K562 (cell line): Measurements from ENCODE around the gene NOL11. TPM values are rescaled to one million over a fixed set of nuclear protein-coding genes. Genes with fewer than 3 reads are reported as not detected.

ENCODE experiments used
- ATF3 ChIP-seq, 2 experiments: fragments of 450-650 bp in 1 of 2; sonication (generic) in 1 of 2; formaldehyde crosslinking in 1 of 2; IDR thresholded peaks in 1 of 2; conservative IDR thresholded peaks in 1 of 2; 2 replicates each; pipeline versions ENCODE4 v1.6.1 to v1.8.1; 2016 to 2023; ENCODE audit warnings: mild to moderate bottlenecking in 2 of 2, moderate library complexity in 2 of 2, inconsistent platforms in 1 of 2, missing genetic modification reagents in 1 of 2
- BHLHE40 ChIP-seq: IDR thresholded peaks from 2 replicates; pipeline ENCODE4 v1.6.1; 2011; ENCODE audit warnings: low read length, improper control_type of control experiment
- BRF1 ChIP-seq: IDR thresholded peaks from 3 replicates; pipeline ENCODE4 v1.6.1; 2011; ENCODE audit warnings: borderline replicate concordance, mild to moderate bottlenecking; ENCODE audit not compliant: insufficient read length; ENCODE audit errors: extremely low read depth
- CSDE1 ChIP-seq, 2 experiments: fragments of 450-650 bp; IDR thresholded peaks; 2 replicates each; pipeline ENCODE4 v1.6.1; 2016; ENCODE audit warnings: mild to moderate bottlenecking in 1 of 2
- DDX20 ChIP-seq: fragments of 450-650 bp; IDR thresholded peaks from 2 replicates; pipeline ENCODE4 v1.6.1; 2016; ENCODE audit warnings: missing genetic modification characterization, low read depth, mild to moderate bottlenecking, missing compliant biosample characterization, moderate library complexity
- E2F1 ChIP-seq: sonication (generic); formaldehyde crosslinking; IDR thresholded peaks from 2 replicates; pipeline ENCODE4 v1.8.1; 2023; ENCODE audit warnings: mild to moderate bottlenecking, missing genetic modification reagents, moderate library complexity
- JUN ChIP-seq, 2 experiments: sonication (generic) in 1 of 2; formaldehyde crosslinking in 1 of 2; IDR thresholded peaks; 2 replicates each; pipeline versions ENCODE4 v1.6.1 to v1.8.0; 2012 to 2022; ENCODE audit warnings: borderline replicate concordance in 2 of 2, mild to moderate bottlenecking in 2 of 2, improper control_type of control experiment in 1 of 2, low read depth in 1 of 2, low read length in 1 of 2, missing genetic modification reagents in 1 of 2
- NEUROD1 ChIP-seq: fragments of 150-350 bp; IDR thresholded peaks from 2 replicates; pipeline ENCODE4 v1.6.1; 2014; ENCODE audit warnings: borderline replicate concordance, low read length, low read depth; ENCODE audit not compliant: partially characterized antibody
- NFIC ChIP-seq: fragments of 450-650 bp; IDR thresholded peaks from 2 replicates; pipeline ENCODE4 v1.6.1; 2017; ENCODE audit warnings: mild to moderate bottlenecking, inconsistent platforms
- POLR2AphosphoS5 ChIP-seq: IDR thresholded peaks from 2 replicates; pipeline ENCODE4 v1.6.1; 2011; ENCODE audit warnings: mild to moderate bottlenecking, low read depth, low read length, moderate library complexity; ENCODE audit not compliant: control insufficient read depth, insufficient read depth
- TAL1 ChIP-seq: fragments of 450-650 bp; IDR thresholded peaks from 2 replicates; pipeline ENCODE4 v1.6.1; 2016; ENCODE audit warnings: mild to moderate bottlenecking
- U2AF1 ChIP-seq: fragments of 200-400 bp; formaldehyde crosslinking; optimal IDR thresholded peaks from 2 replicates; pipeline ENCODE3; 2017; ENCODE audit warnings: mild to moderate bottlenecking, low read depth, low read length, moderate library complexity
- ZBTB49 ChIP-seq: sonication (generic); formaldehyde crosslinking; IDR thresholded peaks from 2 replicates; pipeline ENCODE4 v1.8.0; 2022; ENCODE audit warnings: missing genetic modification reagents, mild to moderate bottlenecking, borderline replicate concordance
- ZNF133 ChIP-seq: fragments of 250-450 bp; sonication (Bioruptor Pico); IDR thresholded peaks from 2 replicates; pipeline ENCODE4 v1.4.0; 2020; ENCODE audit warnings: mild to moderate bottlenecking
- ZNF584 ChIP-seq: fragments of 200-800 bp; sonication (Bioruptor generic); IDR thresholded peaks from 2 replicates; pipeline ENCODE4 v1.6.1; 2016; ENCODE audit warnings: low read depth, mild to moderate bottlenecking, missing genetic modification characterization, missing compliant biosample characterization
- ZNF592 ChIP-seq: fragments of 450-650 bp; IDR thresholded peaks from 2 replicates; pipeline ENCODE4 v1.6.1; 2017; ENCODE audit warnings: antibody characterized with exemption, mild to moderate bottlenecking
- polyA plus RNA-seq, 8 experiments: library from polyadenylated mRNA; depleted of rRNA in 4 of 8; stranded (reverse) in 5 of 8; unstranded in 3 of 8; fragments of >200 nt; fragmentation: Nextera tagmentation in 2 of 8; fragmentation: Illumina TruSeq in 1 of 8; extraction: Ambion mirVana in 2 of 8; extraction: Trizol in 1 of 8; gene quantifications; 2 replicates each; pipeline versions ENCODE4 v1.2.1 to v1.2.3, GENCODE V29; 2011 to 2014; ENCODE audit warnings: inconsistent platforms in 1 of 8, missing spikeins in 1 of 8
- total RNA-seq, 7 experiments: library from RNA; depleted of rRNA in 6 of 7; stranded (reverse); fragments of >200 nt in 6 of 7; fragmentation: Illumina TruSeq in 2 of 7; extraction: Trizol in 2 of 7; gene quantifications; 2 replicates each; pipeline versions ENCODE4 v1.2.1 to v1.2.3, GENCODE V29; 2011 to 2021; ENCODE audit warnings: low replicate concordance in 1 of 7

The NOL11 gene
- total and polyA plus RNA-seq, 9 of the 15 experiments (the other 6 are each of a cell fraction or from before 2014, with no cell fraction given): 61.1 to 175 (median 121) TPM

- TF ChIP-seq BRF1 (no peak), BHLHE40 (peak; percentile 54), CSDE1 (IDR thresholded peaks at IDR 0.05) (no peak), JUN (IDR thresholded peaks at IDR 0.05; ENCODE audit: borderline replicate concordance, low read depth, low read length) (no peak), JUN (CRISPR knock-in tag; IDR thresholded peaks at IDR 0.05; ENCODE audit: borderline replicate concordance) (no peak), TAL1 (peak; percentile 95), ZNF592 (peak; percentile 81), ZNF584 (CRISPR knock-in tag) (peak; percentile 72; the same call in 1 of the 2 replicates), ZBTB49 (CRISPR knock-in tag) (no peak), POLR2AphosphoS5 (peak; percentile 92), NFIC (peak; percentile 42; the same call in 1 of the 2 replicates), E2F1 (CRISPR knock-in tag) (no peak), U2AF1 (no peak), ATF3 (IDR thresholded peaks at IDR 0.05) (peak; percentile 18; the same call in 1 of the 2 replicates), ATF3 (CRISPR knock-in tag; conservative IDR thresholded peaks at IDR 0.05) (no peak), DDX20 (no peak; the same call in 1 of the 2 replicates), NEUROD1 (peak; percentile 94), ZNF133 (CRISPR knock-in tag) (no peak)
Measured at GRCh38 chr17:67784364-67785121, 66.8 kb downstream of the NOL11 start (continued).
